ENCODE data around the gene CSMD2.

DNA sequence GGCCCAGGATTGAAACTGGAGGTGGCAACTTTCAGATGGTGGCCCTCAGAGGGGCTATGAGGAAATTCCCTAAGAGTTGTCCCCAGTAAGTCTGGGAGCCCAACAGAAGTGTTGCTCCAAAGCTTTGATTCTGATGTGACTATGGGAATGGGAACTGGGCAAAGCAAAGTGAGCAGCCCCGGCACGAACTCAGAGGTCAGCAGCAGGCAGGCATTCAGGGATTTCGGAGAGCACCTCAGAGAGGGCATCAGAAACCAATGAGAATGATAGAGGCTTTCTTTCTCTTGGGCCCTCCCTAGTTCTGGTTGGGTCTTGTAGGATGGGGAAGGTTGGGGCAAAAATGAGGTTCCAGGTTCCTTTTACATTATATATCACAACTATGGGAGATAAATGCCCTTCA is 422.4 kb downstream of the CSMD2 start:
- TF ChIP-seq, protein P1, sequence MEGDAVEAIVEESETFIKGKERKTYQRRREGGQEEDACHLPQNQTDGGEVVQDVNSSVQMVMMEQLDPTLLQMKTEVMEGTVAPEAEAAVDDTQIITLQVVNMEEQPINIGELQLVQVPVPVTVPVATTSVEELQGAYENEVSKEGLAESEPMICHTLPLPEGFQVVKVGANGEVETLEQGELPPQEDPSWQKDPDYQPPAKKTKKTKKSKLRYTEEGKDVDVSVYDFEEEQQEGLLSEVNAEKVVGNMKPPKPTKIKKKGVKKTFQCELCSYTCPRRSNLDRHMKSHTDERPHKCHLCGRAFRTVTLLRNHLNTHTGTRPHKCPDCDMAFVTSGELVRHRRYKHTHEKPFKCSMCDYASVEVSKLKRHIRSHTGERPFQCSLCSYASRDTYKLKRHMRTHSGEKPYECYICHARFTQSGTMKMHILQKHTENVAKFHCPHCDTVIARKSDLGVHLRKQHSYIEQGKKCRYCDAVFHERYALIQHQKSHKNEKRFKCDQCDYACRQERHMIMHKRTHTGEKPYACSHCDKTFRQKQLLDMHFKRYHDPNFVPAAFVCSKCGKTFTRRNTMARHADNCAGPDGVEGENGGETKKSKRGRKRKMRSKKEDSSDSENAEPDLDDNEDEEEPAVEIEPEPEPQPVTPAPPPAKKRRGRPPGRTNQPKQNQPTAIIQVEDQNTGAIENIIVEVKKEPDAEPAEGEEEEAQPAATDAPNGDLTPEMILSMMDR (conservative IDR thresholded peaks at IDR 0.05; ENCODE audit: low read depth in 2 of 2): no peak
- no peak for TF ChIP-seq POLR2AphosphoS5 (IDR thresholded peaks at IDR 0.05; ENCODE audit: low read depth)
- TF ChIP-seq, protein P2, sequence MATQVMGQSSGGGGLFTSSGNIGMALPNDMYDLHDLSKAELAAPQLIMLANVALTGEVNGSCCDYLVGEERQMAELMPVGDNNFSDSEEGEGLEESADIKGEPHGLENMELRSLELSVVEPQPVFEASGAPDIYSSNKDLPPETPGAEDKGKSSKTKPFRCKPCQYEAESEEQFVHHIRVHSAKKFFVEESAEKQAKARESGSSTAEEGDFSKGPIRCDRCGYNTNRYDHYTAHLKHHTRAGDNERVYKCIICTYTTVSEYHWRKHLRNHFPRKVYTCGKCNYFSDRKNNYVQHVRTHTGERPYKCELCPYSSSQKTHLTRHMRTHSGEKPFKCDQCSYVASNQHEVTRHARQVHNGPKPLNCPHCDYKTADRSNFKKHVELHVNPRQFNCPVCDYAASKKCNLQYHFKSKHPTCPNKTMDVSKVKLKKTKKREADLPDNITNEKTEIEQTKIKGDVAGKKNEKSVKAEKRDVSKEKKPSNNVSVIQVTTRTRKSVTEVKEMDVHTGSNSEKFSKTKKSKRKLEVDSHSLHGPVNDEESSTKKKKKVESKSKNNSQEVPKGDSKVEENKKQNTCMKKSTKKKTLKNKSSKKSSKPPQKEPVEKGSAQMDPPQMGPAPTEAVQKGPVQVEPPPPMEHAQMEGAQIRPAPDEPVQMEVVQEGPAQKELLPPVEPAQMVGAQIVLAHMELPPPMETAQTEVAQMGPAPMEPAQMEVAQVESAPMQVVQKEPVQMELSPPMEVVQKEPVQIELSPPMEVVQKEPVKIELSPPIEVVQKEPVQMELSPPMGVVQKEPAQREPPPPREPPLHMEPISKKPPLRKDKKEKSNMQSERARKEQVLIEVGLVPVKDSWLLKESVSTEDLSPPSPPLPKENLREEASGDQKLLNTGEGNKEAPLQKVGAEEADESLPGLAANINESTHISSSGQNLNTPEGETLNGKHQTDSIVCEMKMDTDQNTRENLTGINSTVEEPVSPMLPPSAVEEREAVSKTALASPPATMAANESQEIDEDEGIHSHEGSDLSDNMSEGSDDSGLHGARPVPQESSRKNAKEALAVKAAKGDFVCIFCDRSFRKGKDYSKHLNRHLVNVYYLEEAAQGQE (IDR thresholded peaks at IDR 0.05; ENCODE audit: unreplicated experiment): no peak
- TF ChIP-seq EZH2 (IDR thresholded peaks at IDR 0.05; ENCODE audit: low read depth, unreplicated experiment): no peak
